Progenitor cell of endocrine pancreas (in vitro differentiated cells): ENCODE data around the gene IGSF11. TPM values are rescaled to one million over a fixed set of nuclear protein-coding genes. Genes with fewer than 3 reads are reported as not detected.

Experiments used
- DNase-seq: peaks from one replicate; pipeline ENCODE4 v3.0.0; 2021; ENCODE audit warnings: low spot score; ENCODE audit not compliant: unreplicated experiment
- H3K27ac Mint-ChIP-seq: 2 replicates; pipeline ENCODE4 v1.8.0; 2021; ENCODE audit warnings: mild to moderate bottlenecking, moderate library complexity, mixed read lengths
- H3K27me3 Mint-ChIP-seq: 2 replicates; pipeline ENCODE4 v1.8.0; 2021; ENCODE audit warnings: mixed read lengths
- H3K36me3 Mint-ChIP-seq: 2 replicates; pipeline ENCODE4 v1.8.0; 2022; ENCODE audit warnings: mixed read lengths; ENCODE audit not compliant: insufficient read depth
- H3K4me1 Mint-ChIP-seq: 2 replicates; pipeline ENCODE4 v1.8.0; 2021; ENCODE audit warnings: low read depth, mixed read lengths
- H3K4me3 Mint-ChIP-seq: 2 replicates; pipeline ENCODE4 v1.8.0; 2021; ENCODE audit warnings: low read depth, mild to moderate bottlenecking, moderate library complexity, mixed read lengths
- H3K9me3 Mint-ChIP-seq: 2 replicates; pipeline ENCODE4 v1.8.0; 2021; ENCODE audit warnings: low read depth, mixed read lengths
- CTCF ChIP-seq: fragments of 200-600 bp; sonication (generic); IDR thresholded peaks from one replicate; pipeline ENCODE4 v1.5.0; 2021; ENCODE audit warnings: antibody characterized with exemption, mild to moderate bottlenecking; ENCODE audit not compliant: unreplicated experiment
- total RNA-seq: library from RNA; stranded (reverse); gene quantifications from 2 replicates; pipeline ENCODE4 v1.2.1, GENCODE V29; 2021

Gene IGSF11
- total RNA-seq, 1 donor from 2014 or later: 2.2 TPM

- H3K4me3 Mint-ChIP-seq: no peak overlapping the region
- no peak for TF ChIP-seq CTCF
- no peaks in the 10 kb centered on the region for H3K36me3 Mint-ChIP-seq
- H3K27ac Mint-ChIP-seq: no peak overlapping the region
- no peaks in the 10 kb centered on the region for H3K9me3 Mint-ChIP-seq
- H3K4me1 Mint-ChIP-seq: no peaks in the 10 kb centered on the region
- H3K27me3 Mint-ChIP-seq: peaks cover 2% of the 10 kb centered on the region
- DNase-seq: no peak
These were observed 67.9 kb downstream of the IGSF11 start for GRCh38 chr3:118966700-118967099.

- peaks cover 4% of the 10 kb centered on the region for H3K9me3 Mint-ChIP-seq
- peaks cover 2% of the 10 kb centered on the region for H3K27me3 Mint-ChIP-seq
- H3K36me3 Mint-ChIP-seq: no peaks in the 10 kb centered on the region
- TF ChIP-seq CTCF: no peak
- no peaks in the 10 kb centered on the region for H3K4me1 Mint-ChIP-seq
- no peak overlapping the region for H3K27ac Mint-ChIP-seq
- DNase-seq: no peak
- H3K4me3 Mint-ChIP-seq: no peak overlapping the region
These were observed 70.9 kb downstream of the IGSF11 start for GRCh38 chr3:118963711-118964110.

GRCh38 chr3:118960876-118961450, 73.7 kb downstream of the IGSF11 start:
- no peak overlapping the region for H3K27ac Mint-ChIP-seq
- H3K36me3 Mint-ChIP-seq: no peaks in the 10 kb centered on the region
- H3K9me3 Mint-ChIP-seq: peaks cover 4% of the 10 kb centered on the region
- no peaks in the 10 kb centered on the region for H3K27me3 Mint-ChIP-seq
- H3K4me1 Mint-ChIP-seq: no peaks in the 10 kb centered on the region
- no peak for DNase-seq
- no peak overlapping the region for H3K4me3 Mint-ChIP-seq
- no peak for TF ChIP-seq CTCF

DNA sequence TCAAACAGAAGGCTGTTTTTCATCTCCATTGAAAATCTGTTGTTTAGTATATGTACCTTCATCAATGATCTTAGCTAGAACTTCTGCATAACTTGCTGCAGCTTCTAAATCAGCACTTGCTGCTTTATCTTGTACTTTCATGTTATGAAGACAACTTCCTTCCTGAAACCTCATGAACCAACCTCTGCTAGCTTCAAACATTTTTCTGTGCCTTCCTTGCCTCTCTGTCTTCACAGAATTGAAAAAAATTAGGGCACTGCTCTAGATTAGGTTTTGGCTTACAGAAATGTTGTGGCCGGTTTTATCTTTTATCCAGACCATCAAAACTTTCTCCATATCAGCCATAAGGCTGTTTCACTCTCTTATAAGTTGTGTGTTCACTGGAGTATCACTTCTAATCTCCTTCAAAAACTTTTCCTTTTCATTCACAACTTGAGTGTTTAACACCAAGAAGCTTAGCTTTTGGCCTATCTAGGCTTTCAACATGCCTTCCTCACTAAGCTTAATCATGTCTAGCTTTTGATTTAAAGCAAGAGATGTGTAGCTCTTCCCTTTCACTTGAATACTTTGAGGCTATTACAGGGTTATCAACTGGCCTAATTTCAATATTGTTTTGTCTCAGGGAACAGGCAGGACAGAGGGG, 78.6 kb downstream of the IGSF11 start:
- no peak overlapping the region for H3K27ac Mint-ChIP-seq
- H3K27me3 Mint-ChIP-seq: no peaks in the 10 kb centered on the region
- TF ChIP-seq CTCF: no peak
- no peaks in the 10 kb centered on the region for H3K36me3 Mint-ChIP-seq
- H3K4me1 Mint-ChIP-seq: no peaks in the 10 kb centered on the region
- H3K9me3 Mint-ChIP-seq: peaks cover 15% of the 10 kb centered on the region
- no peak overlapping the region for H3K4me3 Mint-ChIP-seq
- DNase-seq: no peak

DNA sequence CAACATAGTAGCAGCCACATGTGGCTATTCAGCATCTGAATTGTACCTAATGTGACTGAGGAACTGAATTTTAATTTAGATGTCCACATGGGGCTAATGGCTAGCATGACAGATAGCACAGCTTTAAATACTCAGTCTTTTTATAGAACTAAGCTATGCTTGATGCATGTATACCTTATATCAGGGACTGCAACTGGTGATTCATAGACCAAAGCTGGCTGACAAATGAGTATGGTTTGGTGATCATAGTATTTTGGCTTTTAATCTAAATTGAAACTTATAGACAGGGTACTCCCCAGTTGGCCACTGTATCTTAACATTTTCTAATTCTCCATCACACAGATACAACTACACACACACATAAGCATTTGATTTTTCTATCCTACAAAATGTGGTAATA, 83.6 kb downstream of the IGSF11 start:
- Mint-ChIP-seq H3K4me1 (no peaks in the 10 kb centered on the region), H3K9me3 (peaks cover 11% of the 10 kb centered on the region), H3K27me3 (no peaks in the 10 kb centered on the region), H3K27ac (no peak overlapping the region), H3K36me3 (no peaks in the 10 kb centered on the region), H3K4me3 (no peak overlapping the region)
- DNase-seq: no peak
- TF ChIP-seq CTCF: no peak
